ENCODE results near the gene DPH3.

DNA sequence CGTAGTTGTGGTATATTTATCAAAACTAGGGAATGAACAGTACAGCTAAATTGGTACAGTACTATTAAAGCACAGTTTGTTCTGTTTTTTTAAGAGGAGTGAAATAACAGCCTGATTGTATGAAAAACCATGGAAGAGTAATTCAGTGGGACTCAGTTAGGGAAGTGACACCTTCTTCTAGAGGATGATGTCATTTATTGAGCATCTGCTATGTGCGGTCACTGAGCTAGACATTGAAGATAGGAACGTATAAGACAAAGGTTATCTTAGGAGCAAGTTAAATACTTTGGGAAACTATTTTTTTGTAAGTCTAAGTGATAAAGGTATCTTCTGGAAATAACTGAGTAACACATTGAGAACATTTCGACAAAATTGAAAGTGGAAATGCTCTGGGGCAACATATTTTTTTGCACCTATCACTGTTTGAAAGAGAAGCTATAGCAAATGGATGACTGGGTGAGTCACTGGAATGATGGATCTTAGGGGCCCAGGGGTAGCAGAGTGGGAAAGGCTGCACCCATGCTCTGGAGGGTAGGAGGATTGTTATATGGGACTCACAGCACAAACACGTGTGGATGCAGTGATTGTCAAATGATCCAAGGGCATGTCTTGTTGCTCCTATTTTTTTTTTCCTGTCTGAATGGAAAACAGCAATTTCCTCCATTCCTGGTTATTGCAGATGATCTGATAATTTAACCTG, 43.2 kb upstream of the DPH3 start:
- TF ChIP-seq, protein P1, sequence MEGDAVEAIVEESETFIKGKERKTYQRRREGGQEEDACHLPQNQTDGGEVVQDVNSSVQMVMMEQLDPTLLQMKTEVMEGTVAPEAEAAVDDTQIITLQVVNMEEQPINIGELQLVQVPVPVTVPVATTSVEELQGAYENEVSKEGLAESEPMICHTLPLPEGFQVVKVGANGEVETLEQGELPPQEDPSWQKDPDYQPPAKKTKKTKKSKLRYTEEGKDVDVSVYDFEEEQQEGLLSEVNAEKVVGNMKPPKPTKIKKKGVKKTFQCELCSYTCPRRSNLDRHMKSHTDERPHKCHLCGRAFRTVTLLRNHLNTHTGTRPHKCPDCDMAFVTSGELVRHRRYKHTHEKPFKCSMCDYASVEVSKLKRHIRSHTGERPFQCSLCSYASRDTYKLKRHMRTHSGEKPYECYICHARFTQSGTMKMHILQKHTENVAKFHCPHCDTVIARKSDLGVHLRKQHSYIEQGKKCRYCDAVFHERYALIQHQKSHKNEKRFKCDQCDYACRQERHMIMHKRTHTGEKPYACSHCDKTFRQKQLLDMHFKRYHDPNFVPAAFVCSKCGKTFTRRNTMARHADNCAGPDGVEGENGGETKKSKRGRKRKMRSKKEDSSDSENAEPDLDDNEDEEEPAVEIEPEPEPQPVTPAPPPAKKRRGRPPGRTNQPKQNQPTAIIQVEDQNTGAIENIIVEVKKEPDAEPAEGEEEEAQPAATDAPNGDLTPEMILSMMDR (IDR thresholded peaks at IDR 0.05; ENCODE audit: poor library complexity), result no peak
- no peak for TF ChIP-seq EZH2 (IDR thresholded peaks at IDR 0.05; ENCODE audit: borderline replicate concordance)
- TF ChIP-seq EZH2phosphoT487 (IDR thresholded peaks at IDR 0.05; ENCODE audit: low read depth, severe bottlenecking, unreplicated experiment), result no peak
